Measurements from ENCODE around the gene IL21R.

Gene IL21R

GRCh38 chr16:27465483-27465879, 63.5 kb downstream of the IL21R start:
- no peak for DNase-seq

- DNase-seq, result no peak
Measured at GRCh38 chr16:27468941-27469531, 67.1 kb downstream of the IL21R start.

GRCh38 chr16:27470567-27471431, 68.8 kb downstream of the IL21R start:
- peak; percentile 88 for DNase-seq

- DNase-seq, result no peak
Measured at GRCh38 chr16:27471661-27472060, 69.7 kb downstream of the IL21R start.

GRCh38 chr16:27472091-27473020, 70.4 kb downstream of the IL21R start:
- no peak for DNase-seq

- DNase-seq, result no peak
Measured at GRCh38 chr16:27473101-27473900, 71.3 kb downstream of the IL21R start.

GRCh38 chr16:27474041-27474440, 72.1 kb downstream of the IL21R start:
- DNase-seq, result no peak

GRCh38 chr16:27474921-27475320, 72.9 kb downstream of the IL21R start:
- DNase-seq, result no peak

- DNase-seq, result peak; percentile 89
Measured at GRCh38 chr16:27475561-27475960, 73.6 kb downstream of the IL21R start.

GRCh38 chr16:27476240-27476639, 74.3 kb downstream of the IL21R start:
- DNase-seq, result no peak

- DNase-seq, result no peak
Measured at GRCh38 chr16:27480761-27481160, 78.8 kb downstream of the IL21R start.

GRCh38 chr16:27481282-27481934, 79.4 kb downstream of the IL21R start:
- DNase-seq, result no peak

- no peak for DNase-seq
Measured at GRCh38 chr16:27482397-27483087, 80.6 kb downstream of the IL21R start.

GRCh38 chr16:27483088-27483437, 81.1 kb downstream of the IL21R start:
- DNase-seq, result no peak

- DNase-seq, result no peak
Measured at GRCh38 chr16:27483624-27484023, 81.7 kb downstream of the IL21R start.

- DNase-seq, result no peak
Measured at GRCh38 chr16:27485126-27485525, 83.2 kb downstream of the IL21R start.

GRCh38 chr16:27485811-27486210, 83.8 kb downstream of the IL21R start:
- no peak for DNase-seq

GRCh38 chr16:27486344-27486743, 84.4 kb downstream of the IL21R start:
- no peak for DNase-seq

GRCh38 chr16:27486760-27487159, 84.8 kb downstream of the IL21R start:
- DNase-seq, result no peak

- DNase-seq, result no peak
Measured at GRCh38 chr16:27489421-27489820, 87.4 kb downstream of the IL21R start.

GRCh38 chr16:27489906-27490305, 87.9 kb downstream of the IL21R start:
- no peak for DNase-seq

Measured in islet precursor cell (in vitro differentiated cells).